ENCODE results near the gene FBXW4. TPM values are rescaled to one million over a fixed set of nuclear protein-coding genes. Genes with fewer than 3 reads are reported as not detected.

Gene FBXW4
- polyA plus RNA-seq, 1 donor from 2014 or later, result 7.7 TPM

- Histone ChIP-seq H3K36me3 (ENCODE audit: insufficient read depth, low read length) (no peaks in the 10 kb centered on the region), H3F3A (ENCODE audit: insufficient read depth, low read length, poor library complexity, severe bottlenecking) (no peaks in the 10 kb centered on the region), H3K27ac (ENCODE audit: low read length) (no peak overlapping the region), H4K20me1 (ENCODE audit: insufficient read depth) (no peaks in the 10 kb centered on the region), H2AFZ (ENCODE audit: low read depth, low read length) (no peak overlapping the region), H3K4me2 (ENCODE audit: low read length) (no peak overlapping the region), H3K9me2 (ENCODE audit: insufficient read depth, low read length) (no peaks in the 10 kb centered on the region), H3K27me3 (ENCODE audit: insufficient read depth, low read depth, low read length) (no peaks in the 10 kb centered on the region), H3K4me3 (ENCODE audit: low read length) (no peak overlapping the region), H3K9me3 (ENCODE audit: low read length) (no peaks in the 10 kb centered on the region), H3K79me2 (replicated peaks; ENCODE audit: insufficient read depth, low read length) (no peaks in the 10 kb centered on the region), H3K9ac (ENCODE audit: low read length) (no peak overlapping the region)
- TF ChIP-seq CTCF (IDR thresholded peaks at IDR 0.05; ENCODE audit: poor library complexity, severe bottlenecking) (no peak), REST (IDR thresholded peaks at IDR 0.05; ENCODE audit: borderline replicate concordance) (no peak), TAF1 (IDR thresholded peaks at IDR 0.05; ENCODE audit: low read depth) (no peak), MXI1 (conservative IDR thresholded peaks at IDR 0.05; ENCODE audit: poor library complexity, severe bottlenecking) (no peak), EP300 (conservative IDR thresholded peaks at IDR 0.05; ENCODE audit: poor library complexity, severe bottlenecking) (no peak), RAD21 (conservative IDR thresholded peaks at IDR 0.05) (no peak), POLR2AphosphoS5 (IDR thresholded peaks at IDR 0.05) (no peak), EZH2 (IDR thresholded peaks at IDR 0.05; ENCODE audit: borderline replicate concordance, insufficient read depth, low read length, poor library complexity, severe bottlenecking) (no peak), SMC3 (conservative IDR thresholded peaks at IDR 0.05; ENCODE audit: poor library complexity) (no peak)
These were observed 132.0 kb downstream of the FBXW4 start for GRCh38 chr10:101563007-101563406.

GRCh38 chr10:101562231-101562630, 132.7 kb downstream of the FBXW4 start:
- no peaks in the 10 kb centered on the region for H3K9me3 ChIP-seq (ENCODE audit: low read length)
- no peaks in the 10 kb centered on the region for H3F3A ChIP-seq (ENCODE audit: insufficient read depth, low read length, poor library complexity, severe bottlenecking)
- H3K36me3 ChIP-seq (ENCODE audit: insufficient read depth, low read length), result no peaks in the 10 kb centered on the region
- no peaks in the 10 kb centered on the region for H3K27me3 ChIP-seq (ENCODE audit: insufficient read depth, low read depth, low read length)
- H4K20me1 ChIP-seq (ENCODE audit: insufficient read depth), result no peaks in the 10 kb centered on the region
- H3K27ac ChIP-seq (ENCODE audit: low read length), result no peak overlapping the region
- no peak overlapping the region for H3K4me3 ChIP-seq (ENCODE audit: low read length)
- H3K79me2 ChIP-seq (replicated peaks; ENCODE audit: insufficient read depth, low read length), result no peaks in the 10 kb centered on the region
- no peak for TF ChIP-seq MXI1 (conservative IDR thresholded peaks at IDR 0.05; ENCODE audit: poor library complexity, severe bottlenecking)
- no peak for TF ChIP-seq EZH2 (IDR thresholded peaks at IDR 0.05; ENCODE audit: borderline replicate concordance, insufficient read depth, low read length, poor library complexity, severe bottlenecking)
- no peak for TF ChIP-seq CTCF (IDR thresholded peaks at IDR 0.05; ENCODE audit: poor library complexity, severe bottlenecking)
- no peak for TF ChIP-seq TAF1 (IDR thresholded peaks at IDR 0.05; ENCODE audit: low read depth)
- no peak for TF ChIP-seq EP300 (conservative IDR thresholded peaks at IDR 0.05; ENCODE audit: poor library complexity, severe bottlenecking)
- TF ChIP-seq SMC3 (conservative IDR thresholded peaks at IDR 0.05; ENCODE audit: poor library complexity), result no peak
- TF ChIP-seq RAD21 (conservative IDR thresholded peaks at IDR 0.05), result no peak
- no peak for TF ChIP-seq REST (IDR thresholded peaks at IDR 0.05; ENCODE audit: borderline replicate concordance)
- TF ChIP-seq POLR2AphosphoS5 (IDR thresholded peaks at IDR 0.05), result no peak
- no peaks in the 10 kb centered on the region for H3K9me2 ChIP-seq (ENCODE audit: insufficient read depth, low read length)
- no peak overlapping the region for H2AFZ ChIP-seq (ENCODE audit: low read depth, low read length)
- H3K9ac ChIP-seq (ENCODE audit: low read length), result no peak overlapping the region
- no peak overlapping the region for H3K4me2 ChIP-seq (ENCODE audit: low read length)
